Measurements from ENCODE around the gene PIK3C2A. TPM values are rescaled to one million over a fixed set of nuclear protein-coding genes. Genes with fewer than 3 reads are reported as not detected.
A peak's percentile ranks its signal among the peaks of the same experiment; 100 is the strongest.

The PIK3C2A gene
- total RNA-seq, 1 donor from 2014 or later = 104 TPM

DNA sequence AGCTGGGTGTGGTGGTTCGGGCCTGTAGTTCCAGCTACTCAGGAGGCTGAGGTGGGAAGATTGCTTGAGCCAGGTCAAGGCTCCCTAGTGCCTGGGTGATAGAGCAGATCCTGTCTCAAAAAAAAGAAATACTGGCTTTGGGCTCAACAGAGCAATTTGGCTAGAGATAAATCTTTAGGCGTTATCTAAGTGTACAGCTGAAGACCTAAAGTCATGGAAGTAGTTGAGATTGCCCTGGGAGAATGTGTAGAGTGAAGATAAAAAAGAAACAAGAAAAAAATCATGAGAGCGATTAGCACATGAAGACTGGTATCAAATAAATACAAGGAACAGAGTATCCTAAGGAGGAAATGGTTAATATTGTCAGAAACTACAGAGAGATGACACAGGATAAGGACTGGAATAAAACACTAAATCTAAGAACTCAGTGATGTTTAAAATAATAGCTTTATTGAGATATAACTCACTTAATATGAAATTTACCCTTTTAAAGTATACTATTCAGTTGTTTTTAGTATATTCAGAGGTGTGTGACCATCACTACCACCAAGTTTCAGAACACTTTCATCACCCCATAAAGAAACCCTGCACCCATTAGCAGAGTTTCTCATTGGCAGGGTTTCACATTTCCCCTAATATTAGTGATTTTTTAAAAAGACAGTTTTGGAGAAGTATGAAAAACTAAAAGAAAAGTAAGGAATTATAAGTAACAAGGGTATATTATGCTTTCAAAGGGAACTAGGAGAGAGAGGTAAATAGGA is 20.7 kb downstream of the PIK3C2A start:
- Histone ChIP-seq H3K27ac (peak overlapping the region; percentile 22), H3K36me3 (no peaks in the 10 kb centered on the region), H3K79me2 (ENCODE audit: low read depth) (peaks cover 100% of the 10 kb centered on the region), H3K9ac (no peak overlapping the region), H3K27me3 (no peaks in the 10 kb centered on the region), H2AFZ (replicated peaks) (no peak overlapping the region), H3F3A (ENCODE audit: low read depth) (no peaks in the 10 kb centered on the region), H3K9me3 (ENCODE audit: low read depth) (no peaks in the 10 kb centered on the region), H3K4me1 (peaks cover 7% of the 10 kb centered on the region), H4K20me1 (ENCODE audit: low read depth) (peaks cover 46% of the 10 kb centered on the region), H3K4me2 (no peak overlapping the region), H3K4me3 (no peak overlapping the region)
- Mint-ChIP-seq H3K27ac (no peak overlapping the region), H3K36me3 (peaks cover 14% of the 10 kb centered on the region), H3K27me3 (ENCODE audit: insufficient read depth, low read depth) (peaks cover 3% of the 10 kb centered on the region), H3K4me3 (no peak overlapping the region), H3K4me1 (no peaks in the 10 kb centered on the region), H3K9me3 (no peaks in the 10 kb centered on the region)
- no peak for TF ChIP-seq EZH2 (IDR thresholded peaks at IDR 0.05)
- TF ChIP-seq EZH2phosphoT487 (IDR thresholded peaks at IDR 0.05) = no peak
- TF ChIP-seq, protein P1, sequence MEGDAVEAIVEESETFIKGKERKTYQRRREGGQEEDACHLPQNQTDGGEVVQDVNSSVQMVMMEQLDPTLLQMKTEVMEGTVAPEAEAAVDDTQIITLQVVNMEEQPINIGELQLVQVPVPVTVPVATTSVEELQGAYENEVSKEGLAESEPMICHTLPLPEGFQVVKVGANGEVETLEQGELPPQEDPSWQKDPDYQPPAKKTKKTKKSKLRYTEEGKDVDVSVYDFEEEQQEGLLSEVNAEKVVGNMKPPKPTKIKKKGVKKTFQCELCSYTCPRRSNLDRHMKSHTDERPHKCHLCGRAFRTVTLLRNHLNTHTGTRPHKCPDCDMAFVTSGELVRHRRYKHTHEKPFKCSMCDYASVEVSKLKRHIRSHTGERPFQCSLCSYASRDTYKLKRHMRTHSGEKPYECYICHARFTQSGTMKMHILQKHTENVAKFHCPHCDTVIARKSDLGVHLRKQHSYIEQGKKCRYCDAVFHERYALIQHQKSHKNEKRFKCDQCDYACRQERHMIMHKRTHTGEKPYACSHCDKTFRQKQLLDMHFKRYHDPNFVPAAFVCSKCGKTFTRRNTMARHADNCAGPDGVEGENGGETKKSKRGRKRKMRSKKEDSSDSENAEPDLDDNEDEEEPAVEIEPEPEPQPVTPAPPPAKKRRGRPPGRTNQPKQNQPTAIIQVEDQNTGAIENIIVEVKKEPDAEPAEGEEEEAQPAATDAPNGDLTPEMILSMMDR (IDR thresholded peaks at IDR 0.05) = no peak
- DNase-seq (ENCODE audit: low spot score) = no peak

DNA sequence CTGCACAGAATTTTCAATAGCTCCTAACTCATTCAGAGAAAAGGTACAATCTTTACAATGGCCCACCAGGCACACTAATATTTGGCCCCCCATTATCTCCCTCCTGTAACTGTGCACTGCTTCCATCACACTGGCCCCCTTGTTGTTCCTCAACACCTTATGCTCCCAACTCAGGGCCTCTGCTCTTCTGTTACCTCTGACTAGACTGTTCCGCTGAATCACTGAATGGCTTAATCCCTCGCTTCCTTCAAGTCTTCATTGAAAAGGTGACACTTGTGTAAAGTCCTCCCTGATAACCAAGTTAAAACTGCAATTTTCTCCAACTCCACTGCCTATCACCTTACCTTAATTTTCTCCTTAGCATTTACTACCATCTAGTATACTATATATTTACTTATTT is 21.8 kb downstream of the PIK3C2A start:
- no peak overlapping the region for H3K27ac ChIP-seq
- no peaks in the 10 kb centered on the region for H3K9me3 ChIP-seq (ENCODE audit: low read depth)
- peak; percentile 21 for DNase-seq (ENCODE audit: low spot score)
- Mint-ChIP-seq H3K4me3 (no peak overlapping the region), H3K27ac (no peak overlapping the region), H3K4me1 (no peaks in the 10 kb centered on the region), H3K9me3 (no peaks in the 10 kb centered on the region), H3K27me3 (ENCODE audit: insufficient read depth, low read depth) (peaks cover 3% of the 10 kb centered on the region), H3K36me3 (peaks cover 11% of the 10 kb centered on the region)
- H3K4me3 ChIP-seq = no peak overlapping the region
- no peak overlapping the region for H3K4me2 ChIP-seq
- no peaks in the 10 kb centered on the region for H3K27me3 ChIP-seq
- H4K20me1 ChIP-seq (ENCODE audit: low read depth) = peaks cover 46% of the 10 kb centered on the region
- H2AFZ ChIP-seq (replicated peaks) = no peak overlapping the region
- H3F3A ChIP-seq (ENCODE audit: low read depth) = no peaks in the 10 kb centered on the region
- no peak overlapping the region for H3K9ac ChIP-seq
- H3K79me2 ChIP-seq (ENCODE audit: low read depth) = peaks cover 98% of the 10 kb centered on the region
- TF ChIP-seq EZH2phosphoT487 (IDR thresholded peaks at IDR 0.05) = no peak
- TF ChIP-seq EZH2 (IDR thresholded peaks at IDR 0.05) = no peak
- TF ChIP-seq, protein P1 (IDR thresholded peaks at IDR 0.05) = no peak
- peaks cover 7% of the 10 kb centered on the region for H3K4me1 ChIP-seq
- no peaks in the 10 kb centered on the region for H3K36me3 ChIP-seq

DNA sequence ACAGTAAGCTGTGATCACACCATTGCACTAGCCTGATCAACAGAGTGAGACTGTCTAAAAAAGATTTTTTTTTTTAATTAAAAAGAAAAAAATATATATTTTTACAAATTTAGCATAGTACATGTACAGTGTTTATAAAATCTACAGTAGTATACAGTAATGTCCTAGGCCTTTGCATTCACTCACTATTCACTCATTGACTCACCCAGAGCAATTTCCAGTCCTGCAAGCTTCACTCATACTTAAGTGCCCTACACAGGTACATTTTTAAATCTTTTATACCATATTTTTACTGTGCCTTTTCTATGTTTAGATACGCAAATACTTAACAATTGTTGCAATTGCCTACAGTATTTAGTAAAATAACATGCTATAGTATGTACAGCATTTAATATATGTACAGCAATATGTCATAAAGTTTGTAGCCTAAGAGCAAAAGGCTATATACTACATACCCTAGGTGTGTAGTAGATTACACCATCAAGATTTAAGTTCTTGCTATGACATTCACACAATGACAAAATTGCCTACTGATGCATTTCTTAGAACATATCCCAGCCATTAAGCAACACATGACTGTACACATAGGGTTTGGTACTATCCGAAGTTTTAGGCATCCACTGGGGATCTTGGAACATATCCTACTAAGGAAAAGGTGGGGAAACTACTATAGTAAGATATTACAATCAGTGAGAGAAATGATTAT is 22.8 kb downstream of the PIK3C2A start:
- Histone ChIP-seq H3K4me1 (peaks cover 7% of the 10 kb centered on the region), H3K9me3 (ENCODE audit: low read depth) (no peaks in the 10 kb centered on the region), H3K9ac (no peak overlapping the region), H3K79me2 (ENCODE audit: low read depth) (peaks cover 98% of the 10 kb centered on the region), H3K4me2 (no peak overlapping the region), H3K36me3 (no peaks in the 10 kb centered on the region), H2AFZ (replicated peaks) (no peak overlapping the region), H3K27me3 (no peaks in the 10 kb centered on the region), H3F3A (ENCODE audit: low read depth) (no peaks in the 10 kb centered on the region), H3K27ac (no peak overlapping the region), H3K4me3 (no peak overlapping the region), H4K20me1 (ENCODE audit: low read depth) (peaks cover 43% of the 10 kb centered on the region)
- Mint-ChIP-seq H3K4me1 (no peaks in the 10 kb centered on the region), H3K27me3 (ENCODE audit: insufficient read depth, low read depth) (peaks cover 7% of the 10 kb centered on the region), H3K36me3 (peaks cover 13% of the 10 kb centered on the region), H3K27ac (no peak overlapping the region), H3K4me3 (no peak overlapping the region), H3K9me3 (no peaks in the 10 kb centered on the region)
- TF ChIP-seq EZH2phosphoT487 (IDR thresholded peaks at IDR 0.05) (no peak), EZH2 (IDR thresholded peaks at IDR 0.05) (no peak)
- TF ChIP-seq, protein P1 (IDR thresholded peaks at IDR 0.05) = no peak
- DNase-seq (ENCODE audit: low spot score) = no peak

All from neural progenitor cell (in vitro differentiated cells).